K562 (cell line): ENCODE data around the gene TRIM44.
"Not testable (repeated sequence)": the region's sequence is repeated elsewhere in the genome, so short reads cannot be mapped to it uniquely, and the experiment has no call there.

Source experiments
- DPF2 ChIP-seq: fragments of 450-650 bp; IDR thresholded peaks from 2 replicates; pipeline ENCODE4 v1.6.1; 2016
- EZH2 ChIP-seq: IDR thresholded peaks from 2 replicates; pipeline ENCODE4 v1.6.1; 2012; ENCODE audit warnings: low read depth, mild to moderate bottlenecking, inconsistent platforms, low read length, borderline replicate concordance
- SIX5 ChIP-seq, 2 experiments: IDR thresholded peaks; 2 replicates each; pipeline ENCODE4 v1.6.1; 2011; ENCODE audit warnings: low read length in 2 of 2, borderline replicate concordance in 1 of 2, low read depth in 1 of 2, mild to moderate bottlenecking in 1 of 2, moderate library complexity in 1 of 2; ENCODE audit not compliant: insufficient read depth in 1 of 2
- TF ChIP-seq, protein P1 (sequence below): sonication (generic); formaldehyde crosslinking; IDR thresholded peaks from 2 replicates; pipeline ENCODE4 v1.8.1; 2023; ENCODE audit warnings: mild to moderate bottlenecking, missing genetic modification reagents
- TF ChIP-seq, protein P2 (sequence below): sonication (generic); formaldehyde crosslinking; IDR thresholded peaks from 2 replicates; pipeline ENCODE4 v1.9.0; 2022; ENCODE audit warnings: mild to moderate bottlenecking, missing genetic modification reagents
- TF ChIP-seq, protein P3 (sequence below), 3 experiments: IDR thresholded peaks in 2 of 3; conservative IDR thresholded peaks in 1 of 3; 2 replicates each; pipeline ENCODE4 v1.5.1; 2011 to 2012; ENCODE audit warnings: low read length in 3 of 3, mild to moderate bottlenecking in 3 of 3, control low read depth in 2 of 3, improper control_type of control experiment in 1 of 3, inconsistent platforms in 1 of 3, low read depth in 1 of 3, mixed read lengths in 1 of 3, moderate library complexity in 1 of 3; ENCODE audit not compliant: insufficient read depth in 2 of 3

DNA sequence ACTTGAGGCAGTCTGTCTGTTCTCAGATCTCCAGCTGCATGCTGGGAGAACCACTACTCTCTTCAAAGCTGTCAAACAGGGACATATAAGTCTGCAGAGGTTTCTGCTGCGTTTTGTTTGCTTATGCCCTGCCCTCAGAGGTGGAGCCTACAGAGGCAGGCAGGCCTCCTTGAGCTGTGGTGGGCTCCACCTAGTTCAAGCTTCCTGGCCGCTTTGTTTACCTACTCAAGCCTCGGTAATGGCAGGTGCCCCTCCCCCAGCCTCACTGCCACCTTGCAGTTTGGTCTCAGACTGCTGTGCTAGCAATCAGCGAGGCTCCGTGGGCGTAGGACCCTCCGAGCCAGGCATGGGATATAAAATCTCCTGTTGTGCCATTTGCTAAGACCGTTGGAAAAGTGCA is 97.4 kb downstream of the TRIM44 start:
- TF ChIP-seq, protein P1, sequence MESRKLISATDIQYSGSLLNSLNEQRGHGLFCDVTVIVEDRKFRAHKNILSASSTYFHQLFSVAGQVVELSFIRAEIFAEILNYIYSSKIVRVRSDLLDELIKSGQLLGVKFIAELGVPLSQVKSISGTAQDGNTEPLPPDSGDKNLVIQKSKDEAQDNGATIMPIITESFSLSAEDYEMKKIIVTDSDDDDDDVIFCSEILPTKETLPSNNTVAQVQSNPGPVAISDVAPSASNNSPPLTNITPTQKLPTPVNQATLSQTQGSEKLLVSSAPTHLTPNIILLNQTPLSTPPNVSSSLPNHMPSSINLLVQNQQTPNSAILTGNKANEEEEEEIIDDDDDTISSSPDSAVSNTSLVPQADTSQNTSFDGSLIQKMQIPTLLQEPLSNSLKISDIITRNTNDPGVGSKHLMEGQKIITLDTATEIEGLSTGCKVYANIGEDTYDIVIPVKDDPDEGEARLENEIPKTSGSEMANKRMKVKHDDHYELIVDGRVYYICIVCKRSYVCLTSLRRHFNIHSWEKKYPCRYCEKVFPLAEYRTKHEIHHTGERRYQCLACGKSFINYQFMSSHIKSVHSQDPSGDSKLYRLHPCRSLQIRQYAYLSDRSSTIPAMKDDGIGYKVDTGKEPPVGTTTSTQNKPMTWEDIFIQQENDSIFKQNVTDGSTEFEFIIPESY (CRISPR knock-in tag): not testable (repeated sequence)
- TF ChIP-seq DPF2; EZH2; SIX5 (IDR thresholded peaks at IDR 0.05; ENCODE audit: borderline replicate concordance in 1 of 2, insufficient read depth in 1 of 2, low read depth in 1 of 2, low read length in 2 of 2): not testable (repeated sequence)
- TF ChIP-seq, protein P2, sequence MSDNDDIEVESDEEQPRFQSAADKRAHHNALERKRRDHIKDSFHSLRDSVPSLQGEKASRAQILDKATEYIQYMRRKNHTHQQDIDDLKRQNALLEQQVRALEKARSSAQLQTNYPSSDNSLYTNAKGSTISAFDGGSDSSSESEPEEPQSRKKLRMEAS (CRISPR knock-in tag): not testable (repeated sequence)
- TF ChIP-seq, protein P3, sequence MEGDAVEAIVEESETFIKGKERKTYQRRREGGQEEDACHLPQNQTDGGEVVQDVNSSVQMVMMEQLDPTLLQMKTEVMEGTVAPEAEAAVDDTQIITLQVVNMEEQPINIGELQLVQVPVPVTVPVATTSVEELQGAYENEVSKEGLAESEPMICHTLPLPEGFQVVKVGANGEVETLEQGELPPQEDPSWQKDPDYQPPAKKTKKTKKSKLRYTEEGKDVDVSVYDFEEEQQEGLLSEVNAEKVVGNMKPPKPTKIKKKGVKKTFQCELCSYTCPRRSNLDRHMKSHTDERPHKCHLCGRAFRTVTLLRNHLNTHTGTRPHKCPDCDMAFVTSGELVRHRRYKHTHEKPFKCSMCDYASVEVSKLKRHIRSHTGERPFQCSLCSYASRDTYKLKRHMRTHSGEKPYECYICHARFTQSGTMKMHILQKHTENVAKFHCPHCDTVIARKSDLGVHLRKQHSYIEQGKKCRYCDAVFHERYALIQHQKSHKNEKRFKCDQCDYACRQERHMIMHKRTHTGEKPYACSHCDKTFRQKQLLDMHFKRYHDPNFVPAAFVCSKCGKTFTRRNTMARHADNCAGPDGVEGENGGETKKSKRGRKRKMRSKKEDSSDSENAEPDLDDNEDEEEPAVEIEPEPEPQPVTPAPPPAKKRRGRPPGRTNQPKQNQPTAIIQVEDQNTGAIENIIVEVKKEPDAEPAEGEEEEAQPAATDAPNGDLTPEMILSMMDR (IDR thresholded peaks at IDR 0.05 in 2 of 3, conservative IDR thresholded peaks at IDR 0.05 in 1 of 3; ENCODE audit: insufficient read depth in 2 of 3, low read depth in 1 of 3, low read length in 3 of 3): not testable (repeated sequence)
